ENCODE data around the gene AVPR2.

The AVPR2 gene

GRCh38 chrX:153932220-153932915, 27.9 kb downstream of the AVPR2 start:
- no peak for DNase-seq (ENCODE audit: low read depth in 3 of 3)

- no peak for DNase-seq (ENCODE audit: low read depth in 3 of 3)
Measured at GRCh38 chrX:153933748-153934147, 29.3 kb downstream of the AVPR2 start.

GRCh38 chrX:153934148-153934761, 29.8 kb downstream of the AVPR2 start:
- no peak for DNase-seq (ENCODE audit: low read depth in 3 of 3)

GRCh38 chrX:153934762-153935325, 30.4 kb downstream of the AVPR2 start, which contains the start of gene NAA10:
Gene NAA10 (minus strand): TSS chrX:153935037. CDS start chrX:153934904, 133 bp downstream.
- DNase-seq (ENCODE audit: low read depth in 3 of 3) = peak in 2 of 3 donors; percentile 34 to 44

GRCh38 chrX:153935326-153935851, 30.9 kb downstream of the AVPR2 start:
- DNase-seq (ENCODE audit: low read depth in 3 of 3) = no peak

GRCh38 chrX:153937056-153937455, 32.6 kb downstream of the AVPR2 start:
- DNase-seq (ENCODE audit: low read depth in 3 of 3) = no peak

- DNase-seq (ENCODE audit: low read depth in 3 of 3) = no peak
Measured at GRCh38 chrX:153938226-153938786, 33.8 kb downstream of the AVPR2 start.

- no peak for DNase-seq (ENCODE audit: low read depth in 3 of 3)
Measured at GRCh38 chrX:153939573-153939972, 35.1 kb downstream of the AVPR2 start.

- DNase-seq (ENCODE audit: low read depth in 3 of 3) = no peak
Measured at GRCh38 chrX:153941336-153942252, 37.1 kb downstream of the AVPR2 start.

- DNase-seq (ENCODE audit: low read depth in 3 of 3) = peak in 1 of 3 donors; percentile 40
Measured at GRCh38 chrX:153944140-153944799, 39.8 kb downstream of the AVPR2 start, which contains the start of gene RENBP. Gene RENBP (minus strand): TSS chrX:153944643. CDS start chrX:153944610, 33 bp downstream.

- no peak for DNase-seq (ENCODE audit: low read depth in 3 of 3)
Measured at GRCh38 chrX:153944800-153945150, 40.3 kb downstream of the AVPR2 start.

GRCh38 chrX:153945956-153946943, 41.8 kb downstream of the AVPR2 start:
- DNase-seq (ENCODE audit: low read depth in 3 of 3) = no peak

- peak; percentile 60 to 82 (median 71) for DNase-seq (ENCODE audit: low read depth in 3 of 3)
Measured at GRCh38 chrX:153947009-153947769, 42.7 kb downstream of the AVPR2 start.

GRCh38 chrX:153948002-153948466, 43.6 kb downstream of the AVPR2 start:
- DNase-seq (ENCODE audit: low read depth in 3 of 3) = no peak

GRCh38 chrX:153948847-153949805, 44.7 kb downstream of the AVPR2 start:
- DNase-seq (ENCODE audit: low read depth in 3 of 3) = no peak

GRCh38 chrX:153950127-153950526, 45.7 kb downstream of the AVPR2 start:
- DNase-seq (ENCODE audit: low read depth in 3 of 3) = no peak

- DNase-seq (ENCODE audit: low read depth in 3 of 3) = no peak
Measured at GRCh38 chrX:153951683-153952372, 47.4 kb downstream of the AVPR2 start.
